Testis (tissue), 3 donors: ENCODE data around the gene CPHXL2. TPM values are rescaled to one million over a fixed set of nuclear protein-coding genes. Genes with fewer than 3 reads are reported as not detected.

Source experiments
- DNase-seq: peaks from one replicate; pipeline ENCODE4 v3.0.0-alpha.2; 2019
- H3K27ac ChIP-seq, 2 donors: fragments of 200-600 bp; sonication (generic); one replicate each; pipeline ENCODE4 v1.5.1; 2019
- H3K27me3 ChIP-seq: fragments of 200-600 bp; sonication (generic); one replicate; pipeline ENCODE4 v1.5.1; 2019
- H3K36me3 ChIP-seq: fragments of 200-600 bp; sonication (generic); one replicate; pipeline ENCODE4 v1.5.1; 2017; ENCODE audit warnings: low read depth; ENCODE audit errors: missing control alignments
- H3K4me1 ChIP-seq: fragments of 200-600 bp; sonication (generic); one replicate; pipeline ENCODE4 v1.5.1; 2019
- H3K4me3 ChIP-seq, 2 donors: fragments of 200-600 bp; sonication (generic); one replicate each; pipeline ENCODE4 v1.5.1; 2017 to 2019
- H3K9me3 ChIP-seq: fragments of 200-600 bp; sonication (generic); one replicate; pipeline ENCODE4 v1.5.1; 2017
- POLR2A ChIP-seq: fragments of 450-650 bp; IDR thresholded peaks from one replicate; pipeline ENCODE4 v1.6.1; 2017; ENCODE audit warnings: antibody characterized with exemption, mild to moderate bottlenecking, moderate library complexity
- whole genome bisulfite sequencing, 2 donors: methylation state at CpG; one replicate each; pipeline ENCODE4 v1.1.5; 2018; 5-methylcytosine and 5-hydroxymethylcytosine counted together
- intact Hi-C: fragments of 100-400 bp; cut with DNase I; formaldehyde crosslinking; loops from one replicate; pipeline ENCODE4 v1.15.1; 2023; ENCODE audit warnings: low total_unique reads
- polyA plus RNA-seq: library from polyadenylated mRNA; stranded (reverse); fragments of 350-450 nt; fragmentation: Illumina TruSeq; extraction: RNeasy Lipid Tissue Mini Kit (QIAGEN cat#74804); gene quantifications from one replicate; pipeline ENCODE4 v1.2.3, GENCODE V29; 2014; ENCODE audit warnings: low read depth, low replicate concordance; ENCODE audit not compliant: insufficient read depth
- total RNA-seq, 2 donors: library from RNA; depleted of rRNA; stranded (reverse); fragments of >200 nt; gene quantifications; one replicate each; pipeline ENCODE4 v1.2.3, GENCODE V29; 2016
- TF ChIP-seq, protein P1 (sequence below), 3 experiments: fragments of 450-650 bp in 2 of 3; fragments of 200-600 bp in 1 of 3; sonication (generic) in 1 of 3; IDR thresholded peaks; one replicate each; pipeline ENCODE4 v1.5.1; 2016 to 2019; ENCODE audit warnings: antibody characterized with exemption in 3 of 3, mild to moderate bottlenecking in 2 of 3, moderate library complexity in 1 of 3

Gene CPHXL2
- total and polyA plus RNA-seq, 3 donors from 2014 or later: 0.31 TPM; not detected in 2

DNA sequence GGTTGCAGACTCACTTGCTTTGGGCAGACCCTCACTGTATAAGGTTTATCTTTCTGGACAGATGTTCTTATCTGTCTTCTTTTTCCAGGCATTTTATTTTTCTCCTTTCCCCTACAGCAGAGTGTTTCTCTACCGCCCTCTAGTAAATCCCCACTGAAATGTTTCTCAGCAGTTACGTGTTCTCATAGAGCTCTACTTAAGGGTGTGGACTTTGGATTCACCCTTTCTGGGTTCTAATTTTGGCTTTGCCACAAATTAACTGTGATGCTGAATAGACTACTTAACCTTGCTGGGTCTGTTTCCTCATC is 55.7 kb downstream of the CPHXL2 start:
- Histone ChIP-seq H3K27ac (no peak overlapping the region), H3K4me1 (peaks cover 11% of the 10 kb centered on the region), H3K4me3 (no peak overlapping the region), H3K9me3 (no peaks in the 10 kb centered on the region), H3K36me3 (no peaks in the 10 kb centered on the region), H3K27me3 (no peaks in the 10 kb centered on the region)
- no peak for DNase-seq
- intact Hi-C loops: no loop called here
- TF ChIP-seq, protein P1, sequence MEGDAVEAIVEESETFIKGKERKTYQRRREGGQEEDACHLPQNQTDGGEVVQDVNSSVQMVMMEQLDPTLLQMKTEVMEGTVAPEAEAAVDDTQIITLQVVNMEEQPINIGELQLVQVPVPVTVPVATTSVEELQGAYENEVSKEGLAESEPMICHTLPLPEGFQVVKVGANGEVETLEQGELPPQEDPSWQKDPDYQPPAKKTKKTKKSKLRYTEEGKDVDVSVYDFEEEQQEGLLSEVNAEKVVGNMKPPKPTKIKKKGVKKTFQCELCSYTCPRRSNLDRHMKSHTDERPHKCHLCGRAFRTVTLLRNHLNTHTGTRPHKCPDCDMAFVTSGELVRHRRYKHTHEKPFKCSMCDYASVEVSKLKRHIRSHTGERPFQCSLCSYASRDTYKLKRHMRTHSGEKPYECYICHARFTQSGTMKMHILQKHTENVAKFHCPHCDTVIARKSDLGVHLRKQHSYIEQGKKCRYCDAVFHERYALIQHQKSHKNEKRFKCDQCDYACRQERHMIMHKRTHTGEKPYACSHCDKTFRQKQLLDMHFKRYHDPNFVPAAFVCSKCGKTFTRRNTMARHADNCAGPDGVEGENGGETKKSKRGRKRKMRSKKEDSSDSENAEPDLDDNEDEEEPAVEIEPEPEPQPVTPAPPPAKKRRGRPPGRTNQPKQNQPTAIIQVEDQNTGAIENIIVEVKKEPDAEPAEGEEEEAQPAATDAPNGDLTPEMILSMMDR (IDR thresholded peaks at IDR 0.05): no peak
- no peak for TF ChIP-seq POLR2A
- 22 to 45% methylated on average over 2 of the region's 2 CpGs for WGBS, 2 donors

DNA sequence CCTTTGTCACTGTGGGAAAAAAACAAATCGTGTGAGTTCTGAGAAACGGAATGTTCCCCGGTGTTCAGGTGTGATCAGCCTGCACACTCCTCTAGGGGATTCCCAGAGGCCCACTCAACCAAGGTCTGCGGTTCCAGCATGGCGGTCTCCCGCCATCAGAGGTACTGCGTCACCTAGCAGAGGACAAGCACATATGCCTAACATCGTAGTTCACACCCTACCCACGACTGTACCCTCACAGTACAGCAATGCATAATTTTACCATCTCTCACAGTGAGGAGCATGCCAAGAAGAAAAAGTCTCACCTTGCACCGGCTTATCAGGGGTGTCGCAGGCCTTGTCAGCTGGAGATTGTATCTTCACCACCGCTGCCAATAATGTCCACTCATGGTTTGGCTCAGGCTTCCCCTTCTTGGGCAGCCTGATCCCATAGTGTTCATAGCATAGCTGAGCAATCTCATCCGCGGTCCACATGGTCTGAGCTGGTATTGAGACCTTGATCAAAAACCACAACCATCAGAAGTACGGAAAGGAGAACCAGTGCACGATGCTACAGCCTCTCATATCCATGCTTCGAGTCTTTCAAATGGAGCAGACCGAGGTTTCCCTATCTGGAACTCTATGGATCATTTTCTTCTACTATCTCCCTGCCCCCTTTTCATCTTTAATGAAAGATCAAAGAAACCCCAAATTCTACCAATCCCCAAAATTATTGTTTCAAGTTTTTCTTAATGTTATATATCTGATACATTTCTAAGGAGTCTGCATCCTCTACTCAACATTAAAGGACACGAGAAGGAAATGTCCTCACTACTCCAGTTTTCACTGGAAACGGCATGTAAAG is 56.3 kb downstream of the CPHXL2 start:
- H3K27me3 ChIP-seq: no peaks in the 10 kb centered on the region
- peaks cover 11% of the 10 kb centered on the region for H3K4me1 ChIP-seq
- no peaks in the 10 kb centered on the region for H3K9me3 ChIP-seq
- no peak overlapping the region for H3K27ac ChIP-seq
- H3K36me3 ChIP-seq: no peaks in the 10 kb centered on the region
- TF ChIP-seq POLR2A: no peak
- TF ChIP-seq, protein P1 (IDR thresholded peaks at IDR 0.05): no peak
- 83 to 86% methylated on average over 19 to 20 of the region's 20 CpGs for WGBS, 2 donors
- no peak overlapping the region for H3K4me3 ChIP-seq
- DNase-seq: no peak
- intact Hi-C loops: no loop called here

DNA sequence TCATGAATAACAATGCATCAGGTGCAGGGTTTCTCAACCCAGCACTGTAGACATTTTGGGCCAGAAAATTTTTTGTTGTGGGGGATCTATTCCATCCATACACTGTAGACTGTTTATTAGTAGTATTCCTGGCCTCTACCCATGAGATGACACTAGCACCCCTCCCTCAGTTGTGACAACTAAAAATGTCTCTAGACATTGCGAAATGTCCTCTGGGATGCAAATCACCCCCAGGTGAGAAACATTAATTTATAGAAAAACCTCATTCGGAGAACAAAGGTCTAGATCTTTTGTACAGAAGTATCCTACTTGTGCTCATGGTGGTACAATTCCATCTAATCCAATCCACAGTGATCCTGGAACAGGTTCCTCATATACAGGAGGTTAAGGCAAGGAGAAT is 58.0 kb downstream of the CPHXL2 start:
- 94 to 97% methylated on average over 2 of the region's 2 CpGs for WGBS, 2 donors

DNA sequence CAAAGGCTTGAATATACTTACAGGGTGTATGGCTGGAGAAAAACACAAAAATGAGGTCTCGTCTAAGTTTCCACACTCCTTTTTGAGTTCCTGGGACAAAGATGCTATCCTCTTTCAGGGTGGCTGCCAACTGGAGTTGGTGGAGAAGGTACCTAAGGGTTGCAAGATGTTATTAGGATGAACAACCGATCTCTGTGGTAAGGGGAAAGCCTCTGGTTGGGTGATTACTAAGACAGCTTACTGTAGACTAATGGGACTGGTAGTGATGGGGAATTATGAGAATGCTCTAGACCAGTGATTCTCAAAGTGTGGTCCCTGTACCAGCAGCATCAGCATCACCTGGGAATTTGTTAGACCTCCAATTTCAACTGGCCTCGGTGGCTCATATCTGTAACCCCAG is 59.7 kb downstream of the CPHXL2 start:
- H3K27ac ChIP-seq: no peak overlapping the region
- no peaks in the 10 kb centered on the region for H3K27me3 ChIP-seq
- H3K4me3 ChIP-seq: no peak overlapping the region
- no peaks in the 10 kb centered on the region for H3K36me3 ChIP-seq
- peaks cover 6% of the 10 kb centered on the region for H3K4me1 ChIP-seq
- TF ChIP-seq POLR2A: no peak
- TF ChIP-seq, protein P1 (IDR thresholded peaks at IDR 0.05): no peak
- no peak for DNase-seq
- H3K9me3 ChIP-seq: no peaks in the 10 kb centered on the region
- 94 to 95% methylated on average over 3 of the region's 3 CpGs for WGBS, 2 donors
- intact Hi-C loops: no loop called here

More for the DNA sequence above, 58.0 kb downstream of the CPHXL2 start:
- Histone ChIP-seq H3K4me1 (peaks cover 11% of the 10 kb centered on the region), H3K36me3 (no peaks in the 10 kb centered on the region), H3K4me3 (no peak overlapping the region), H3K27ac (no peak overlapping the region), H3K27me3 (no peaks in the 10 kb centered on the region), H3K9me3 (no peaks in the 10 kb centered on the region)
- intact Hi-C loops: no loop called here
- TF ChIP-seq, protein P1 (IDR thresholded peaks at IDR 0.05): no peak
- no peak for TF ChIP-seq POLR2A
- no peak for DNase-seq

DNA sequence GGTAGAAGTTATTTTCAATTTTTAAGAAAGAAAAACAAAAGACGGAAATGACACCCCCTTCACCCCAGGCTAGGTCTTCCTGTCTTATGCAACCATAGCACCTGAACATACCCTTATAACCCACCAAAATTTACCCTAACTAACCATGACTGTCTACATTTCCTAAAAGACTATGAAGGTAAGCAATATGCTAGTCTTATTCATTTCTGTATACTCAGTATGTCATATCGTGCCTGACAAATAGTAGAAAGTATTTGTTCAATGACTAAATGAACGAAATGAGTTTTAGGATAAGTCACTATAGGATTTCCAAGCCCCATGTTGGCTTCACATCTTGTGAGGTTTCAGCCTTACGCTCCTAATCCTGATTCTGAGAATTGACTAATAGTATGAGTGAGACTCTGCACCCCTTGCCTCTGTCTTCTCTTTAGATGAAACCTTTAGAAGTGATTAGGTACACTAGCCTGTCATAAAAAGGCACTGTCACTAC is 60.2 kb downstream of the CPHXL2 start:
- DNase-seq: no peak
- WGBS, 2 donors: 92 to 95% methylated on average over 4 of the region's 4 CpGs
- peaks cover under 1% of the 10 kb centered on the region for H3K4me1 ChIP-seq
- no peaks in the 10 kb centered on the region for H3K9me3 ChIP-seq
- intact Hi-C loops: no loop called here
- no peaks in the 10 kb centered on the region for H3K36me3 ChIP-seq
- TF ChIP-seq POLR2A: no peak
- TF ChIP-seq, protein P1 (IDR thresholded peaks at IDR 0.05): no peak
- no peak overlapping the region for H3K27ac ChIP-seq
- H3K4me3 ChIP-seq: no peak overlapping the region
- no peaks in the 10 kb centered on the region for H3K27me3 ChIP-seq
